Panc1 (cell line): ENCODE results near the gene ATXN2. TPM values are rescaled to one million over a fixed set of nuclear protein-coding genes. Genes with fewer than 3 reads are reported as not detected.

ENCODE experiments used
- ATAC-seq: fragments of 200-7000 bp; cut with Tn5 transposase; 2 replicates; pipeline ENCODE4 v1.9.1; 2020; ENCODE audit warnings: mild to moderate bottlenecking, moderate library complexity
- BruUV-seq: library from RNA; stranded (reverse); fragments of 400-500 nt; replicated peaks from 2 replicates; lab custom pipeline; 2021; lab: Mats Ljungman, UMichigan
- CTCF ChIA-PET: fragments of 300-600 bp; sonication (Branson Sonifier 250); formaldehyde crosslinking; loops from one replicate; lab custom pipeline; 2022; ENCODE audit warnings: antibody characterized with exemption; lab: Charles Lee
- POLR2A ChIA-PET: fragments of 300-600 bp; sonication (Branson Sonifier 250); formaldehyde crosslinking; loops from one replicate; lab custom pipeline; 2022; ENCODE audit warnings: antibody characterized with exemption; lab: Charles Lee
- DNase-seq: peaks from one replicate; pipeline ENCODE4 v3.0.0-alpha.2; 2010; ENCODE audit warnings: low read depth, low spot score
- H3K27ac ChIP-seq: 2 replicates; pipeline ENCODE4 v1.5.1; 2011; ENCODE audit warnings: mild to moderate bottlenecking, low read length, inconsistent platforms
- H3K27me3 ChIP-seq: fragments of 200-500 bp; sonication (Bioruptor generic); 2 replicates; pipeline ENCODE4 v1.6.0; 2014; ENCODE audit warnings: low read length, inconsistent platforms; ENCODE audit not compliant: control insufficient read depth, insufficient read depth
- H3K36me3 ChIP-seq: fragments of 200-500 bp; sonication (Bioruptor generic); 2 replicates; pipeline ENCODE4 v1.5.1; 2014; ENCODE audit warnings: inconsistent platforms, mild to moderate bottlenecking, low read length, moderate library complexity; ENCODE audit not compliant: control insufficient read depth, insufficient read depth
- H3K4me1 ChIP-seq: 2 replicates; pipeline ENCODE4 v1.5.1; 2011; ENCODE audit warnings: inconsistent platforms, mild to moderate bottlenecking, low read length, moderate library complexity; ENCODE audit not compliant: control insufficient read depth, insufficient read depth
- H3K4me3 ChIP-seq, 2 experiments: 2 replicates each; pipeline ENCODE4 v1.5.1; 2011 to 2012; ENCODE audit warnings: low read depth in 2 of 2, low read length in 2 of 2, mild to moderate bottlenecking in 2 of 2, inconsistent platforms in 1 of 2, moderate library complexity in 1 of 2
- H3K9me3 ChIP-seq: fragments of 200-500 bp; sonication (Bioruptor generic); 2 replicates; pipeline ENCODE4 v1.5.1; 2014; ENCODE audit warnings: low read depth, mild to moderate bottlenecking, inconsistent platforms, low read length, moderate library complexity; ENCODE audit not compliant: control insufficient read depth, insufficient read depth
- POLR2AphosphoS5 ChIP-seq: IDR thresholded peaks from 2 replicates; pipeline ENCODE4 v1.6.1; 2012; ENCODE audit warnings: mild to moderate bottlenecking, low read depth, low read length, moderate library complexity
- SIN3A ChIP-seq: IDR thresholded peaks from 2 replicates; pipeline ENCODE4 v1.6.1; 2012; ENCODE audit warnings: low read depth, mild to moderate bottlenecking, low read length, moderate library complexity, borderline replicate concordance; ENCODE audit not compliant: insufficient read depth
- TCF7L2 ChIP-seq: IDR thresholded peaks from 2 replicates; pipeline ENCODE4 v1.6.1; 2011; ENCODE audit warnings: mild to moderate bottlenecking, low read depth, low read length, inconsistent platforms
- in situ Hi-C: cut with HindIII; loops from 2 replicates; pipeline ENCODE4 v1.10.0; 2016; ENCODE audit warnings: low sequenced_read_pairs, low pct_unique_long_range_greater_than_20kb
- intact Hi-C: fragments of 100-400 bp; cut with micrococcal nuclease; formaldehyde crosslinking; loops from one replicate; pipeline ENCODE4 v1.10.0; 2022; ENCODE audit not compliant: unreplicated experiment
- total RNA-seq: library from RNA; stranded (reverse); gene quantifications from one replicate; pipeline ENCODE4 v1.2.1, GENCODE V29; 2021; ENCODE audit not compliant: unreplicated experiment
- TF ChIP-seq, protein P1 (sequence below), 2 experiments: IDR thresholded peaks; 2 replicates each; pipeline ENCODE4 v1.6.1; 2011 to 2012; ENCODE audit warnings: low read depth in 2 of 2, control low read depth in 1 of 2, low read length in 1 of 2, mild to moderate bottlenecking in 1 of 2, moderate library complexity in 1 of 2; ENCODE audit not compliant: insufficient read depth in 1 of 2
- TF ChIP-seq, protein P2 (sequence below): fragments of 450-650 bp; IDR thresholded peaks from 2 replicates; pipeline ENCODE4 v1.5.1; 2017; ENCODE audit warnings: mild to moderate bottlenecking

The ATXN2 gene
- total RNA-seq, 1 experiment from 2014 or later: 77.6 TPM

DNA sequence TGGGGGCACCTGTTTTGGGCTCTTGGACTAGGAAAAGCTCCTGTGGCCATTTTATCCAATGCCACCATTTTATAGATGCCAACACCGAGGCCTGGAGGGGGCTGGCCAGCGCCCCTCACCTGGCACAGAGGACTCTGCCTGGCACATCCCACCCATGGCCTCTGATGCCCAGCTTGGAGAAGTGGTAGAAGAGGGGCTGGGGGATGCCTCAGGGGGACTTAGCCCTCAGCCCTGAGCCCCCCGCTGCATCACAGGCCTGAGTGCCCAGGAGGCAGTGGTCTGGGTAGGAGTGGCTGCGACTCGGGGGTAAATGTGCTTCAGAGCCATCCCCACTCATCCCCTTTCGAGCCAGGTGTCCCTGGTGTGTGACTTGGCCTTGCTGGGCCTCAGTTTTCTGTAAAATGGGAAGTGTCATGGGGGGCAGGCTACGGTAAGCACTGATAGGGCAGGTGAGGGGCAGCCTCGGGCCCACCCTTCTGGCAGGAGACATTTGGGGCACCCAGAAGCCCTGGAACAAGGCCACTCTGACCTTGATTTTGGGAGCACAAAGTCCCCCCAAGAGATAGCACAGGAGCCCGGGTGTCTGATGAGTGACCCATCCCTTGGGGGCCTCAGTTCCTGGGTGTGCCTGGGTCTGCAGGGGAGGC lies 170.9 kb downstream of the ATXN2 start:
- Histone ChIP-seq H3K36me3 (no peaks in the 10 kb centered on the region), H3K4me3 (no peak overlapping the region), H3K27ac (peak overlapping the region; percentile 51), H3K4me1 (peaks cover 56% of the 10 kb centered on the region), H3K27me3 (no peaks in the 10 kb centered on the region), H3K9me3 (no peaks in the 10 kb centered on the region)
- BruUV-seq: no TSS peak
- in situ Hi-C loops: no loop called here
- ATAC-seq (no peak), DNase-seq (no peak)
- ChIA-PET CTCF (interaction anchor here (0.7 kb wide), 1 partner anchor 17 kb away, joined by 3 read pairs; no protein-coding TSS in a partner anchor), POLR2A (no interaction called here)
- intact Hi-C loops: no loop called here
- TF ChIP-seq POLR2AphosphoS5: no peak
- TF ChIP-seq, protein P1, sequence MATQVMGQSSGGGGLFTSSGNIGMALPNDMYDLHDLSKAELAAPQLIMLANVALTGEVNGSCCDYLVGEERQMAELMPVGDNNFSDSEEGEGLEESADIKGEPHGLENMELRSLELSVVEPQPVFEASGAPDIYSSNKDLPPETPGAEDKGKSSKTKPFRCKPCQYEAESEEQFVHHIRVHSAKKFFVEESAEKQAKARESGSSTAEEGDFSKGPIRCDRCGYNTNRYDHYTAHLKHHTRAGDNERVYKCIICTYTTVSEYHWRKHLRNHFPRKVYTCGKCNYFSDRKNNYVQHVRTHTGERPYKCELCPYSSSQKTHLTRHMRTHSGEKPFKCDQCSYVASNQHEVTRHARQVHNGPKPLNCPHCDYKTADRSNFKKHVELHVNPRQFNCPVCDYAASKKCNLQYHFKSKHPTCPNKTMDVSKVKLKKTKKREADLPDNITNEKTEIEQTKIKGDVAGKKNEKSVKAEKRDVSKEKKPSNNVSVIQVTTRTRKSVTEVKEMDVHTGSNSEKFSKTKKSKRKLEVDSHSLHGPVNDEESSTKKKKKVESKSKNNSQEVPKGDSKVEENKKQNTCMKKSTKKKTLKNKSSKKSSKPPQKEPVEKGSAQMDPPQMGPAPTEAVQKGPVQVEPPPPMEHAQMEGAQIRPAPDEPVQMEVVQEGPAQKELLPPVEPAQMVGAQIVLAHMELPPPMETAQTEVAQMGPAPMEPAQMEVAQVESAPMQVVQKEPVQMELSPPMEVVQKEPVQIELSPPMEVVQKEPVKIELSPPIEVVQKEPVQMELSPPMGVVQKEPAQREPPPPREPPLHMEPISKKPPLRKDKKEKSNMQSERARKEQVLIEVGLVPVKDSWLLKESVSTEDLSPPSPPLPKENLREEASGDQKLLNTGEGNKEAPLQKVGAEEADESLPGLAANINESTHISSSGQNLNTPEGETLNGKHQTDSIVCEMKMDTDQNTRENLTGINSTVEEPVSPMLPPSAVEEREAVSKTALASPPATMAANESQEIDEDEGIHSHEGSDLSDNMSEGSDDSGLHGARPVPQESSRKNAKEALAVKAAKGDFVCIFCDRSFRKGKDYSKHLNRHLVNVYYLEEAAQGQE (IDR thresholded peaks at IDR 0.05; ENCODE audit: insufficient read depth in 1 of 2, low read depth in 2 of 2, low read length in 1 of 2): no peak
- no peak for TF ChIP-seq SIN3A
- TF ChIP-seq TCF7L2: no peak

DNA sequence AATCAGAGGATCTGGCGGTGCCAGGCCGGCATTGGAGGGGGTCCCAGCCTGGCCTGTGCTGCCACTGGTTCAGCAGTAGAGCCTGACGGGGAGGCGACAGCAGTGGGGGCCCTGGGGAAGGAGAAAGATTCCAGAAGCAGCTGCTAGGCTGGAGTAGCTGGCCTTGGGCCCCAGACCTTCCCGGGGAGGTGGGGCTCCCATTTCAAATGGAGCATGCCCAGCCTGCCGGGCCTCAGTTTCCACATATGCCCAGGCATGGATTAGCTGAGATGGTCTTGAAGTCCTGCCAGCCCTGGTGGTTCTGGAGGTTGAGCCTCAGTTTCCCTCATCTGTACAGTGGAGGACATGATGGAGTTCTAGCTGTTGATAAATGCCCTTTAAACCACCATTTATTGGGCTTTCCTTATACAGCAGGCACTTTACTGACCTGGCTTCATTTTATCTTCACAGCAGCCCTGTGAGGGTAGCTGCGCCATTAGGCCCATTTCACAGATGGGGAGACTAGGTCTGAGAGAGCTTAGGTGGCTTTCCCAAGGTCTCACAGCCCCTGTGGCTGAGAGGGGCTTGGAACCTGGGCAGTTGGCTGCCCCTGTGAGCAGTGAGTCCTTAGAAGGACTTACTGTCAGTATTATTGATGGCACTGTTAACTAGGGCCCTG lies 171.6 kb downstream of the ATXN2 start:
- H3K36me3 ChIP-seq: no peaks in the 10 kb centered on the region
- H3K9me3 ChIP-seq: no peaks in the 10 kb centered on the region
- intact Hi-C loops (no loop called here), in situ Hi-C loops (no loop called here)
- POLR2A ChIA-PET: interaction anchor here (0.6 kb wide), 1 partner anchor 22 kb away, joined by 3 read pairs; no protein-coding TSS in a partner anchor
- H3K27me3 ChIP-seq: no peaks in the 10 kb centered on the region
- H3K4me3 ChIP-seq: no peak overlapping the region
- no TSS peak for BruUV-seq
- peaks cover 56% of the 10 kb centered on the region for H3K4me1 ChIP-seq
- ATAC-seq: no peak
- DNase-seq: no peak
- CTCF ChIA-PET: no interaction called here
- TF ChIP-seq POLR2AphosphoS5 (no peak), SIN3A (no peak), TCF7L2 (no peak)
- TF ChIP-seq, protein P2, sequence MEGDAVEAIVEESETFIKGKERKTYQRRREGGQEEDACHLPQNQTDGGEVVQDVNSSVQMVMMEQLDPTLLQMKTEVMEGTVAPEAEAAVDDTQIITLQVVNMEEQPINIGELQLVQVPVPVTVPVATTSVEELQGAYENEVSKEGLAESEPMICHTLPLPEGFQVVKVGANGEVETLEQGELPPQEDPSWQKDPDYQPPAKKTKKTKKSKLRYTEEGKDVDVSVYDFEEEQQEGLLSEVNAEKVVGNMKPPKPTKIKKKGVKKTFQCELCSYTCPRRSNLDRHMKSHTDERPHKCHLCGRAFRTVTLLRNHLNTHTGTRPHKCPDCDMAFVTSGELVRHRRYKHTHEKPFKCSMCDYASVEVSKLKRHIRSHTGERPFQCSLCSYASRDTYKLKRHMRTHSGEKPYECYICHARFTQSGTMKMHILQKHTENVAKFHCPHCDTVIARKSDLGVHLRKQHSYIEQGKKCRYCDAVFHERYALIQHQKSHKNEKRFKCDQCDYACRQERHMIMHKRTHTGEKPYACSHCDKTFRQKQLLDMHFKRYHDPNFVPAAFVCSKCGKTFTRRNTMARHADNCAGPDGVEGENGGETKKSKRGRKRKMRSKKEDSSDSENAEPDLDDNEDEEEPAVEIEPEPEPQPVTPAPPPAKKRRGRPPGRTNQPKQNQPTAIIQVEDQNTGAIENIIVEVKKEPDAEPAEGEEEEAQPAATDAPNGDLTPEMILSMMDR: no peak
- TF ChIP-seq, protein P1 (IDR thresholded peaks at IDR 0.05; ENCODE audit: insufficient read depth in 1 of 2, low read depth in 2 of 2, low read length in 1 of 2): no peak
- H3K27ac ChIP-seq: no peak overlapping the region; the same call in 1 of the 2 replicates
